ENCODE data around the gene PREX1. TPM values are rescaled to one million over a fixed set of nuclear protein-coding genes. Genes with fewer than 3 reads are reported as not detected.

PREX1 gene
- total and polyA plus RNA-seq, 4 donors, result 20.4 to 49.0 (median 42.6) TPM

DNA sequence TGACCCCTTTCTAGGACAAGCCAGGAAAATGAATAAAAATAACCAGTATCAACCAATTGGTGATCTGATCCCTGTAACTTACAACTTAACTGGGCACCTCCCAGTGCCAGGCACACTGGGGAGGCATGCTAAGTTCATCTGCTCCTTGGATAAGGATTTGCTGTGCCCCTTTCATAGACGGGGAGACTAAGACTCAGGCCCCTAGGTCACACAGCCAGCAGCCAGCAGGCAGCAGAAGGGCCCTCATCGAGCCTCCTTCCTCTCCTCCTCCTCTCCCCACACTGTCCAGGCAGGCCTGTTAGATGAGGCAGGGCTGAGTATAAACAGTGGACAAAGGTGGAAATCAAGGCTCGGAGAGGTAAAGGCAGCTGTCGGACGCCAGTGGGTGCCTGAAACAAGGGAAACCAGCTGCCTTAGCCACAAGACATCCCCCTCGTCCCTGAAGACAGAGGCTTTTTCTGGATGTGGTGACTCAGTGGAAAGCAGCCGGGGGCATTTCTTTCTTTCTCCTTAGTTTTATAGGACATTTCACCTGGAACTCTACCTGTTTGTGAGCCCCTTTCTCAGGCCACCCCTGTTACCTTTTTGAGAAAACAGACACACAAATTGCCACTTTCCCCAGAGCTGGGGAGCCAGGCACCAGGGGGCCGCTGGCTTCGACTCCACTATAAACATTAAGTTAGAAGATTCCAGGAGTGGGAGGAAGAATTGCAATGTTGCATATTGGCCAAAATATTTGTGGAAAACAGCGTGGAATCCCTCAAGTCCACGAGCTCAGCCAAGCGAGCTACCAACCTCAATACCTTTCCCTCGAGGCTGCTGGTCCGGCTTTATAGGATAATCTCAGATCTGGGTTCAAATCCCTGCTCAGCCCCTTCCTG, 166.0 kb downstream of the PREX1 start:
- Histone ChIP-seq H3K4me1 (ENCODE audit: control insufficient read depth in 1 of 2, insufficient read depth in 2 of 2, low read length in 2 of 2) (peaks cover 0 to 7% of the 10 kb centered on the region in 2 donors), H3K27ac (ENCODE audit: low read depth in 1 of 2, low read length in 2 of 2) (peak overlapping the region in 1 of 2 donors; percentile 48), H3K9me3 (ENCODE audit: control insufficient read depth, low read length) (no peaks in the 10 kb centered on the region), H3K4me3 (ENCODE audit: low read length in 2 of 2) (no peak overlapping the region), H3K27me3 (ENCODE audit: control insufficient read depth in 1 of 2, insufficient read depth in 2 of 2, low read length in 1 of 2) (no peaks in the 10 kb centered on the region), H3K36me3 (ENCODE audit: control insufficient read depth in 1 of 2, insufficient read depth in 2 of 2, low read length in 1 of 2) (no peaks in the 10 kb centered on the region)
- ATAC-seq (ENCODE audit: low FRiP score) (no peak), DNase-seq (no peak)
- WGBS, 2 donors, result 45 to 54% methylated on average over 14 of the region's 14 CpGs
- intact Hi-C loops (cut with DNase I), result loop anchor here (2.0 to 5.0 kb wide), 2 partner anchors 35 to 61 kb away; no protein-coding TSS in a partner anchor

DNA sequence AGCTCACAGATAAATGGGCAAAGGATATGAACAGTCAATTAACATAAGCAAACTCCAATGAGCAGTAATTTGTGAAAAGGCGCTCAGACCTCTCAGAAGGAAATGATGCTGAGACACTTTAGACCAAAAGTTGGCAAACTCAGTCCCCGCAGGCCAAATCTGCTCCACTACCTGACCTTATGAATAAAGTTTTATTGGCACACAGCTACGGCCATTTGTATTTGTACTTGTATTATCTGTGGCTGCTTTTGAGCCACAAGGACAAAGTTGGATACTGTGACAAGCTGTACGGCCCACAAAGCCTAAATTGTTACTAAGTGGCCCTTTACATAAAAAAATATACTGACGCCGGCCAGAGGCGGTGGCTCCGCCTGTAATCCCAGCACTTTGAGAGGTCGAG, 167.0 kb downstream of the PREX1 start:
- no peak for ATAC-seq (ENCODE audit: low FRiP score)
- WGBS, 2 donors, result 96 to 98% methylated on average over 9 of the region's 9 CpGs
- H3K27ac ChIP-seq (ENCODE audit: low read depth in 1 of 2, low read length in 2 of 2), result no peak overlapping the region

DNA sequence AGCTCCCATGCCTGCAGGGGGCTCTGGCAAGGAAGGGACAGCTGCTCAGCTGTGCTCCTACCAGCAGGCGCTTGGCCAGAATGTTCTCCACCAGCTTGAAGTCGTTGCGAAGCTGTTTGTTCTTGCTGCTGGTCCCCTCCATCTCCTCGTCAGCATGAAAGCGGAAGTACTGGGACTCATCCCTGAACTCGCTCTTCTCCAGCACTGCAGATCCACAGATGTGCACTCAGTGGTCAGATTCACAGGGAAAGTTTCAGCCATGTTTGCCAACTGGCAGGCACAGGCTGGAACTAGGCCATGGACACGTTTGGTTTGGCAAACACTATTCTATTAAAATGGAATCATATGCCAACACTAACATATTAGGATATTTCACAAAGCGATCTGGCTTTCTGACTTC, 167.9 kb downstream of the PREX1 start:
- WGBS, 2 donors, result 12% methylated on average over 8 of the region's 8 CpGs
- DNase-seq, result peak; percentile 77 to 86
- Histone ChIP-seq H3K4me3 (ENCODE audit: low read length in 2 of 2) (no peak overlapping the region), H3K9me3 (ENCODE audit: control insufficient read depth, low read length) (no peaks in the 10 kb centered on the region), H3K4me1 (ENCODE audit: control insufficient read depth in 1 of 2, insufficient read depth in 2 of 2, low read length in 2 of 2) (peaks cover 0 to 7% of the 10 kb centered on the region in 2 donors), H3K36me3 (ENCODE audit: control insufficient read depth in 1 of 2, insufficient read depth in 2 of 2, low read length in 1 of 2) (peaks cover 0 to 4% of the 10 kb centered on the region in 2 donors), H3K27ac (ENCODE audit: low read depth in 1 of 2, low read length in 2 of 2) (peak overlapping the region in 1 of 2 donors; percentile 70), H3K27me3 (ENCODE audit: control insufficient read depth in 1 of 2, insufficient read depth in 2 of 2, low read length in 1 of 2) (no peaks in the 10 kb centered on the region)
- intact Hi-C loops (cut with DNase I), result loop anchor here (1.0 to 5.0 kb wide), 5 partner anchors 37 to 167 kb away; partner anchors contain the start of gene PREX1 (in 2 of the 2)
- ATAC-seq (ENCODE audit: low FRiP score), result peak; percentile 44

More for the DNA sequence above, 167.0 kb downstream of the PREX1 start:
- intact Hi-C loops (cut with DNase I), result loop anchor here (2.0 to 5.0 kb wide), 2 partner anchors 37 to 62 kb away; no protein-coding TSS in a partner anchor
- no peaks in the 10 kb centered on the region for H3K36me3 ChIP-seq (ENCODE audit: control insufficient read depth in 1 of 2, insufficient read depth in 2 of 2, low read length in 1 of 2)
- H3K27me3 ChIP-seq (ENCODE audit: control insufficient read depth in 1 of 2, insufficient read depth in 2 of 2, low read length in 1 of 2), result no peaks in the 10 kb centered on the region
- DNase-seq, result no peak
- peaks cover 0 to 7% of the 10 kb centered on the region in 2 donors for H3K4me1 ChIP-seq (ENCODE audit: control insufficient read depth in 1 of 2, insufficient read depth in 2 of 2, low read length in 2 of 2)
- no peaks in the 10 kb centered on the region for H3K9me3 ChIP-seq (ENCODE audit: control insufficient read depth, low read length)
- no peak overlapping the region for H3K4me3 ChIP-seq (ENCODE audit: low read length in 2 of 2)

DNA sequence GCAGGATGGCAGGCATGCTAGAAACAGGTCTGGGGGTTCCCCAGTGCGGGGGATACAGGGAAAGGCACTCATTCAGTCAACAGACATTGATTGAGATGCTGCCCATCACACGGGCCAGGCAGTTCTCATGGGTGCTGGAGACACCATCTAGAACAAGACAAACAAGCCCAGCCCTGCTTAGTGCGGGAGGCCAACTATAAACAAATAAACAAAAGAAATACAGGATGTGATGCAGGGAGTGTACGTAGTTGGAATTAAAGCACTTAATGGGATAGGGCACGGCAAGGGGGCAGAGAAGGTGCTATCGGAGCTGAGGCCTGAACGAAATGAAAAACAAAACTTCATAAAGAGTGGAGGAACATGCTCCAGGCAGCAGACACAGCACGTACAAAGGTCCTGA, 169.3 kb downstream of the PREX1 start:
- no peak for ATAC-seq (ENCODE audit: low FRiP score)
- no peak for DNase-seq
- H3K4me1 ChIP-seq (ENCODE audit: control insufficient read depth in 1 of 2, insufficient read depth in 2 of 2, low read length in 2 of 2), result peaks cover 0 to 7% of the 10 kb centered on the region in 2 donors
- H3K36me3 ChIP-seq (ENCODE audit: control insufficient read depth in 1 of 2, insufficient read depth in 2 of 2, low read length in 1 of 2), result peaks cover 0 to 5% of the 10 kb centered on the region in 2 donors
- H3K4me3 ChIP-seq (ENCODE audit: low read length in 2 of 2), result no peak overlapping the region
- no peaks in the 10 kb centered on the region for H3K9me3 ChIP-seq (ENCODE audit: control insufficient read depth, low read length)
- H3K27ac ChIP-seq (ENCODE audit: low read depth in 1 of 2, low read length in 2 of 2), result no peak overlapping the region
- 85 to 86% methylated on average over 8 of the region's 8 CpGs for WGBS, 2 donors
- H3K27me3 ChIP-seq (ENCODE audit: control insufficient read depth in 1 of 2, insufficient read depth in 2 of 2, low read length in 1 of 2), result no peaks in the 10 kb centered on the region
- intact Hi-C loops (cut with DNase I), result loop anchor here (2.0 to 5.0 kb wide), 2 partner anchors 168 to 169 kb away; partner anchors contain the start of gene PREX1 (in 2 of the 2)

DNA sequence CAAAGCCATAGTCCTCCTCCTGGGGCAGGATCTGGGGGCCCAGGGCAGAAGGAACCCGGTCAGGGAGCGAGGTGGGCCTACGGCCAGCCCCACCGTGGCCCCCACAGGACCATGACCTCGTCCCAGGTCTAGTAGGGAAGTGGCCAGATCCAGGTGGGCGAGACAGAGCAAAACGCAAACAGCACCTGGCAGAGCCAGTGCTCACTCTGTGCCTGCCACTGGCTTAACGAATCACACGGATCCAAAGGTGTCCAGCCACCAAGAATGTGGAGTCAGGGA, 169.7 kb downstream of the PREX1 start:
- H3K9me3 ChIP-seq (ENCODE audit: control insufficient read depth, low read length), result no peaks in the 10 kb centered on the region
- H3K27ac ChIP-seq (ENCODE audit: low read depth in 1 of 2, low read length in 2 of 2), result no peak overlapping the region
- no peaks in the 10 kb centered on the region for H3K27me3 ChIP-seq (ENCODE audit: control insufficient read depth in 1 of 2, insufficient read depth in 2 of 2, low read length in 1 of 2)
- 78 to 89% methylated on average over 9 of the region's 9 CpGs for WGBS, 2 donors
- H3K4me3 ChIP-seq (ENCODE audit: low read length in 2 of 2), result no peak overlapping the region
- peaks cover 0 to 7% of the 10 kb centered on the region in 2 donors for H3K4me1 ChIP-seq (ENCODE audit: control insufficient read depth in 1 of 2, insufficient read depth in 2 of 2, low read length in 2 of 2)
- ATAC-seq (ENCODE audit: low FRiP score) (no peak), DNase-seq (no peak)
- peaks cover 0 to 5% of the 10 kb centered on the region in 2 donors for H3K36me3 ChIP-seq (ENCODE audit: control insufficient read depth in 1 of 2, insufficient read depth in 2 of 2, low read length in 1 of 2)
- intact Hi-C loops (cut with DNase I), result loop anchor here (2.0 to 5.0 kb wide), 2 partner anchors 169 kb away; partner anchors contain the start of gene PREX1 (in 2 of the 2)

DNA sequence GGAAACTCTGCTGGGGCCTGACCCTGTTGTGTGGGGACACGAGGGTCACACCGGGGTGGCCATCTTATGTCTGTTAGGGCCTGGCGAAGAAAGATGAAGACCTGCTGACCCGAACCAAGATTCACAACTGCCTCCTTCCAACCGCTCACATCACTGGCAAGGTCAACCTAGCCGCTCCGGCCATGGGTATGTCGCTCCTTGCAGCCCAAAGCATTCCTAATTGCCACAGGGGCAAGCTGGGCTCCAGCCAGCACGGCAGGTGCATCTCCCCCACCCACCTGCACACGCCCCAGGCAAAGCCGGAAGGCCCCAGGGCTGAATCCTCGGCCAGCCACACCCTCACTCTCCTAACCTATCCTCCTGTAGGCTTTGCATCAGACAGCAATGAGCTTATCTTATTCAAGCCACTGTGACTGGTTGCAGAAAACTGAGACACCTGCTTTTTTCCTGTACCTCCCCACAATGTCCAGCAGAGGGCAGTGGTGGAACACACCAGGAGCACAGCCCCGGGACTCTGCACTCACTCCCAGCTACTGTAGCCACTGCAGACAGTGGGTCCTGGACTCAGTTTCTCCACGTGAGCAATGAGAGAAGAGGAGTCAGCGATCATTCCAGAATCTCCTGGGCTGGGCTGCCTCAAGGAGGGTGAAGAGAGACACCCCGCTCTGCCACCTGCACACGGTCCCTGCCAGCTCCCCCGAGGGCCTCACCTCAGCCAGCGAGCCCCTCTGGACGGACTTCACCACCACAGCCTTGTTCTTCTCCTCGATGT, 170.2 kb downstream of the PREX1 start:
- intact Hi-C loops (cut with DNase I), result loop anchor here (1.0 to 5.0 kb wide), 3 partner anchors 169 to 248 kb away; partner anchors contain the start of gene PREX1 (in 2 of the 2)
- Histone ChIP-seq H3K27me3 (ENCODE audit: control insufficient read depth in 1 of 2, insufficient read depth in 2 of 2, low read length in 1 of 2) (no peaks in the 10 kb centered on the region), H3K4me3 (ENCODE audit: low read length in 2 of 2) (no peak overlapping the region), H3K36me3 (ENCODE audit: control insufficient read depth in 1 of 2, insufficient read depth in 2 of 2, low read length in 1 of 2) (peaks cover 0 to 5% of the 10 kb centered on the region in 2 donors), H3K4me1 (ENCODE audit: control insufficient read depth in 1 of 2, insufficient read depth in 2 of 2, low read length in 2 of 2) (peaks cover 0 to 7% of the 10 kb centered on the region in 2 donors), H3K27ac (ENCODE audit: low read depth in 1 of 2, low read length in 2 of 2) (no peak overlapping the region), H3K9me3 (ENCODE audit: control insufficient read depth, low read length) (no peaks in the 10 kb centered on the region)
- ATAC-seq (ENCODE audit: low FRiP score) (peak; percentile 87), DNase-seq (peak in 1 of 2 donors; percentile 77)
- 63 to 67% methylated on average over 21 of the region's 21 CpGs for WGBS, 2 donors

DNA sequence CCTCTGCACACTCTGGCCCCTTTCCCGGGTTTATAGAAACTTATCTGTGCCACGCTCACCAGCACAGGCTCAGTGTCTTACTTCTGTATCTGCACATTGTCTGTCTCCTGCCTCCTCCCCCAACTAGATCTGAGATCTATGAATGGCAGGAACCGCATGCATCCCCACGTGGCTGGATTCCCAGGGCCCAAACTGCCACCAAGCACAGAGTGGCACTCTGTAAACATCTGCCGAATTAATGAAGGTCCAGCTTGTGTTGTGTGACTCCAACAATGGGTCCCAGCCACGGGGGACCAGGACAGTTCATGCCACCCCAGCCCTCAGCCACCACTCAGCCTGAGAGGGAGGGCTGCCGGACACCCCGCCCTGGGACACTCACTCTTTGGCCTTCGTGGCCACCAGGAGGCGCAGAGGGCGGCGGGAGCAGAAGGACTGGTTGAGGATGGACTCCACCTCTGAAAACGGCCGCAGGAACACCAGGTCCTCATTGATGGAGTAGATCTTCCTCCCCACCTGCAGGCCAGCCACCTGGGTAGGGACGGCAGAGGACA, 171.1 kb downstream of the PREX1 start:
- 80 to 81% methylated on average over 15 of the region's 15 CpGs for WGBS, 2 donors
- H3K9me3 ChIP-seq (ENCODE audit: control insufficient read depth, low read length), result no peaks in the 10 kb centered on the region
- intact Hi-C loops (cut with DNase I), result loop anchor here (1.0 to 5.0 kb wide), 2 partner anchors 171 to 249 kb away; partner anchors contain the start of gene PREX1 (in 1 of the 2)
- H3K27ac ChIP-seq (ENCODE audit: low read depth in 1 of 2, low read length in 2 of 2), result no peak overlapping the region
- no peaks in the 10 kb centered on the region for H3K27me3 ChIP-seq (ENCODE audit: control insufficient read depth in 1 of 2, insufficient read depth in 2 of 2, low read length in 1 of 2)
- no peak for ATAC-seq (ENCODE audit: low FRiP score)
- peaks cover 0 to 7% of the 10 kb centered on the region in 2 donors for H3K36me3 ChIP-seq (ENCODE audit: control insufficient read depth in 1 of 2, insufficient read depth in 2 of 2, low read length in 1 of 2)
- peaks cover 0 to 7% of the 10 kb centered on the region in 2 donors for H3K4me1 ChIP-seq (ENCODE audit: control insufficient read depth in 1 of 2, insufficient read depth in 2 of 2, low read length in 2 of 2)
- no peak overlapping the region for H3K4me3 ChIP-seq (ENCODE audit: low read length in 2 of 2)
- no peak for DNase-seq

DNA sequence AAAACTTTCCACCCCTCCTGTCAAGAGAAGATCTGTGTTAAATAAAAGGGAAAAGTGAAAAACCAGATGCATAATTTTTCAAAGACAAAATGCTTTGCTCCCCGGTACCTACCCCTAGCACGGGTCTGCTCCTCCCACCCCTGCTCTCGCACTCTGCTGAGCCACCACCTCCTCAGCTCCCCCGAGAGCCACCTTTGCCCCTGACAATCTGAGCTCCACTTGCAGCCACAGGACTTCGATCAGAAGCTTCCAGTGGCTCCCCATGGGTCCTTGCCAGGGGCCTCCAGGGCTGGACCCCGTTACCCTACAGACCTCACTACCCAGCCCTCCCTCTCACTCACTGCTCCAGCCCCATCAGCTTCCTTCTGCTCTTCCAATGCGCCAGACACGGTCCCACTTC, 171.7 kb downstream of the PREX1 start:
- ATAC-seq (ENCODE audit: low FRiP score), result no peak
- DNase-seq, result no peak
- no peaks in the 10 kb centered on the region for H3K9me3 ChIP-seq (ENCODE audit: control insufficient read depth, low read length)
- intact Hi-C loops (cut with DNase I), result loop anchor here in 1 of 2 donors (5.0 kb wide), 1 partner anchor 171 kb away; the partner anchor contains the start of gene PREX1
- peaks cover 0 to 13% of the 10 kb centered on the region in 2 donors for H3K36me3 ChIP-seq (ENCODE audit: control insufficient read depth in 1 of 2, insufficient read depth in 2 of 2, low read length in 1 of 2)
- no peak overlapping the region for H3K4me3 ChIP-seq (ENCODE audit: low read length in 2 of 2)
- WGBS, 2 donors, result 87 to 92% methylated on average over 6 to 8 of the region's 8 CpGs
- no peaks in the 10 kb centered on the region for H3K27me3 ChIP-seq (ENCODE audit: control insufficient read depth in 1 of 2, insufficient read depth in 2 of 2, low read length in 1 of 2)
- peaks cover 0 to 7% of the 10 kb centered on the region in 2 donors for H3K4me1 ChIP-seq (ENCODE audit: control insufficient read depth in 1 of 2, insufficient read depth in 2 of 2, low read length in 2 of 2)
- no peak overlapping the region for H3K27ac ChIP-seq (ENCODE audit: low read depth in 1 of 2, low read length in 2 of 2)
